IMR-90 (cell line): Measurements from ENCODE around the gene GSTA1. TPM values are rescaled to one million over a fixed set of nuclear protein-coding genes. Genes with fewer than 3 reads are reported as not detected.

ENCODE experiments used
- ATAC-seq: fragments of 200-7000 bp; cut with Tn5 transposase; 2 replicates; pipeline ENCODE4 v1.9.1; 2020; ENCODE audit warnings: low read depth, mild to moderate bottlenecking, moderate library complexity
- BruUV-seq: library from RNA; stranded (reverse); fragments of 400-500 nt; replicated peaks from 2 replicates; lab custom pipeline; 2021; lab: Mats Ljungman, UMichigan
- CTCF ChIA-PET: fragments of 300-600 bp; formaldehyde crosslinking; extraction: SDS; loops from one replicate; lab custom pipeline; 2021; ENCODE audit warnings: antibody characterized with exemption; lab: Yijun Ruan, JAX
- POLR2A ChIA-PET: fragments of 300-600 bp; sonication (Branson Sonifier 250); formaldehyde crosslinking; loops from one replicate; lab custom pipeline; 2022; ENCODE audit warnings: antibody characterized with exemption; ENCODE audit not compliant: unreplicated experiment; lab: Charles Lee
- DNase-seq: peaks from one replicate; pipeline ENCODE4 v3.0.0; 2013
- H2AFZ ChIP-seq: replicated peaks from 2 replicates; pipeline ENCODE3; 2013; ENCODE audit warnings: low read length, mild to moderate bottlenecking; ENCODE audit not compliant: poor library complexity
- H2AK5ac ChIP-seq: 2 replicates; pipeline ENCODE4 v1.6.1; 2013; ENCODE audit warnings: low read depth, low read length, inconsistent platforms
- H2AK9ac ChIP-seq: replicated peaks from 2 replicates; pipeline ENCODE3; 2013; ENCODE audit warnings: mild to moderate bottlenecking, low read depth, low read length, moderate library complexity; ENCODE audit not compliant: poor library complexity
- H2BK120ac ChIP-seq: 2 replicates; pipeline ENCODE4 v1.6.1; 2013; ENCODE audit warnings: low read depth, low read length, inconsistent platforms
- H2BK15ac ChIP-seq: 3 replicates; pipeline ENCODE4 v1.6.1; 2013; ENCODE audit warnings: low read depth, low read length, inconsistent platforms
- H2BK20ac ChIP-seq: 2 replicates; pipeline ENCODE4 v1.6.1; 2013; ENCODE audit warnings: low read depth, mild to moderate bottlenecking, inconsistent platforms, low read length, moderate library complexity
- H2BK5ac ChIP-seq: 2 replicates; pipeline ENCODE4 v1.6.1; 2013; ENCODE audit warnings: mild to moderate bottlenecking, low read depth, low read length, inconsistent platforms; ENCODE audit not compliant: poor library complexity, severe bottlenecking
- H3K14ac ChIP-seq: replicated peaks from 2 replicates; pipeline ENCODE4 v1.6.1; 2013; ENCODE audit warnings: low read depth, low read length, inconsistent platforms
- H3K18ac ChIP-seq: 2 replicates; pipeline ENCODE4 v1.6.1; 2013; ENCODE audit warnings: low read depth, low read length, control low read depth
- H3K23ac ChIP-seq: 2 replicates; pipeline ENCODE4 v1.6.1; 2013; ENCODE audit warnings: low read depth, low read length, inconsistent platforms
- H3K27ac ChIP-seq: 2 replicates; pipeline ENCODE4 v1.5.1; 2013; ENCODE audit warnings: mild to moderate bottlenecking, control low read depth, low read length; ENCODE audit not compliant: insufficient read depth
- H3K27me3 ChIP-seq: 2 replicates; pipeline ENCODE4 v1.6.1; 2013; ENCODE audit warnings: low read length; ENCODE audit not compliant: control insufficient read depth, insufficient read depth
- H3K36me3 ChIP-seq: 2 replicates; pipeline ENCODE4 v1.6.1; 2013; ENCODE audit warnings: low read length, mixed read lengths; ENCODE audit not compliant: control insufficient read depth, insufficient read depth
- H3K4ac ChIP-seq: 2 replicates; pipeline ENCODE4 v1.6.1; 2013; ENCODE audit warnings: low read depth, low read length, inconsistent platforms
- H3K4me1 ChIP-seq: 2 replicates; pipeline ENCODE4 v1.6.1; 2013; ENCODE audit warnings: low read length, mixed read lengths; ENCODE audit not compliant: control insufficient read depth, insufficient read depth
- H3K4me2 ChIP-seq: 2 replicates; pipeline ENCODE4 v1.6.1; 2013; ENCODE audit warnings: low read depth, mild to moderate bottlenecking, control low read depth, low read length, moderate library complexity
- H3K4me3 ChIP-seq: 2 replicates; pipeline ENCODE4 v1.5.1; 2013; ENCODE audit warnings: low read depth, mild to moderate bottlenecking, control low read depth, low read length, moderate library complexity; ENCODE audit not compliant: insufficient read depth
- H3K56ac ChIP-seq: 2 replicates; pipeline ENCODE4 v1.6.1; 2013; ENCODE audit warnings: low read length, inconsistent platforms; ENCODE audit not compliant: insufficient read depth; ENCODE audit errors: extremely low read depth
- H3K79me1 ChIP-seq, 2 experiments: 2 replicates each; pipeline ENCODE4 v1.6.1; 2013; ENCODE audit warnings: low read length in 2 of 2, inconsistent platforms in 1 of 2, low read depth in 1 of 2
- H3K9ac ChIP-seq: 2 replicates; pipeline ENCODE4 v1.6.1; 2013; ENCODE audit warnings: low read depth, low read length, control low read depth
- H3K9me1 ChIP-seq: 2 replicates; pipeline ENCODE4 v1.6.1; 2013; ENCODE audit warnings: low read length, inconsistent platforms; ENCODE audit not compliant: insufficient read depth
- H3K9me3 ChIP-seq: 2 replicates; pipeline ENCODE4 v1.6.1; 2013; ENCODE audit warnings: low read length; ENCODE audit not compliant: control insufficient read depth, insufficient read depth
- H4K20me1 ChIP-seq: 2 replicates; pipeline ENCODE4 v1.6.1; 2013; ENCODE audit warnings: low read length, inconsistent platforms; ENCODE audit not compliant: insufficient read depth
- H4K5ac ChIP-seq: 2 replicates; pipeline ENCODE4 v1.6.1; 2013; ENCODE audit warnings: mild to moderate bottlenecking, low read depth, low read length, control low read depth
- H4K8ac ChIP-seq, 2 experiments: 2 replicates each; pipeline ENCODE4 v1.6.1; 2013; ENCODE audit warnings: low read depth in 2 of 2, low read length in 2 of 2, control low read depth in 1 of 2, inconsistent platforms in 1 of 2
- H4K91ac ChIP-seq: 2 replicates; pipeline ENCODE4 v1.6.1; 2013; ENCODE audit warnings: low read depth, low read length, inconsistent platforms; ENCODE audit not compliant: insufficient read depth
- BHLHE40 ChIP-seq: fragments of 150-350 bp; IDR thresholded peaks from 2 replicates; pipeline ENCODE4 v1.6.1; 2016; ENCODE audit warnings: mild to moderate bottlenecking, low read depth, low read length
- CHD1 ChIP-seq: IDR thresholded peaks from 2 replicates; pipeline ENCODE4 v1.6.1; 2012; ENCODE audit warnings: low read depth, low read length, improper control_type of control experiment
- CTCF ChIP-seq: conservative IDR thresholded peaks from 2 replicates; pipeline ENCODE4 v1.5.1; 2012; ENCODE audit warnings: mild to moderate bottlenecking, low read depth, low read length, improper control_type of control experiment
- FOS ChIP-seq: fragments of 150-350 bp; IDR thresholded peaks from 2 replicates; pipeline ENCODE4 v1.6.1; 2016; ENCODE audit warnings: low read depth, low read length
- MAFK ChIP-seq: IDR thresholded peaks from 2 replicates; pipeline ENCODE4 v1.6.1; 2012; ENCODE audit warnings: low read depth, low read length, improper control_type of control experiment
- MAZ ChIP-seq: IDR thresholded peaks from 2 replicates; pipeline ENCODE4 v1.6.1; 2012; ENCODE audit warnings: low read depth, mild to moderate bottlenecking, low read length, improper control_type of control experiment, moderate library complexity, borderline replicate concordance
- NFE2L2 ChIP-seq: fragments of 150-350 bp; IDR thresholded peaks from 2 replicates; pipeline ENCODE4 v1.6.1; 2016; ENCODE audit warnings: low read depth, mild to moderate bottlenecking, low read length
- POLR2A ChIP-seq: IDR thresholded peaks from 2 replicates; pipeline ENCODE4 v1.6.1; 2012; ENCODE audit warnings: mild to moderate bottlenecking, low read depth, low read length
- RAD21 ChIP-seq: IDR thresholded peaks from 2 replicates; pipeline ENCODE4 v1.6.1; 2012; ENCODE audit warnings: low read length, improper control_type of control experiment
- RFX5 ChIP-seq: IDR thresholded peaks from 2 replicates; pipeline ENCODE4 v1.8.0; 2012; ENCODE audit warnings: low read depth, mild to moderate bottlenecking, low read length, moderate library complexity
- SMC3 ChIP-seq: fragments of 150-350 bp; IDR thresholded peaks from 2 replicates; pipeline ENCODE4 v1.6.1; 2016; ENCODE audit warnings: low read depth, mild to moderate bottlenecking, antibody characterized with exemption, low read length, moderate library complexity
- USF2 ChIP-seq: fragments of 150-350 bp; IDR thresholded peaks from 2 replicates; pipeline ENCODE4 v1.6.1; 2017; ENCODE audit warnings: mild to moderate bottlenecking, antibody characterized with exemption, low read length, low read depth
- WGBS, 2 experiments: methylation state at CpG; one replicate each; pipeline versions ENCODE4 v1.1.5 to v1.1.7; 2013; ENCODE audit warnings: missing lambda C conversion rate in 2 of 2; ENCODE audit not compliant: insufficient read length in 1 of 2; ENCODE audit errors: extremely low coverage in 2 of 2; 5-methylcytosine and 5-hydroxymethylcytosine counted together
- dilution Hi-C: fragments of 300-500 bp; cut with HindIII; formaldehyde crosslinking; loops from one replicate; pipeline ENCODE4 v1.14.3; 2018; ENCODE audit warnings: low sequenced_read_pairs; ENCODE audit not compliant: unreplicated experiment
- in situ Hi-C: fragments of 300-500 bp; cut with MboI; formaldehyde crosslinking; loops from 3 replicates; pipeline ENCODE4 v1.14.3; 2019; ENCODE audit warnings: low sequenced_read_pairs, inconsistent platforms, mixed read lengths
- intact Hi-C: fragments of 100-400 bp; cut with micrococcal nuclease; formaldehyde crosslinking; loops from 2 replicates; pipeline ENCODE4 v1.10.0; 2022
- polyA plus RNA-seq, 3 experiments: library from polyadenylated mRNA; depleted of rRNA; stranded (reverse); fragments of >200 nt; gene quantifications; 2 replicates each; pipeline ENCODE4 v1.2.3, GENCODE V29; 2012; ENCODE audit warnings: low replicate concordance in 1 of 3
- total RNA-seq: library from RNA; depleted of rRNA; stranded (reverse); fragments of >200 nt; gene quantifications from 2 replicates; pipeline ENCODE4 v1.2.3, GENCODE V29; 2012

GSTA1 gene
- total and polyA plus RNA-seq, 2 of the 4 experiments (the other 2 are of a cell fraction): 0.18 to 0.31 TPM

- no peak overlapping the region for H2BK15ac ChIP-seq
- dilution Hi-C loops: no loop called here
- H3K4ac ChIP-seq: no peak overlapping the region
- H3K27ac ChIP-seq: no peak overlapping the region
- H3K4me2 ChIP-seq: no peak overlapping the region
- H3K36me3 ChIP-seq: no peaks in the 10 kb centered on the region
- no peak overlapping the region for H3K14ac ChIP-seq
- no peak overlapping the region for H2AFZ ChIP-seq
- CTCF ChIA-PET: no interaction called here
- peaks cover 4% of the 10 kb centered on the region for H3K27me3 ChIP-seq
- H3K18ac ChIP-seq: no peak overlapping the region
- no peak overlapping the region for H3K56ac ChIP-seq
- ATAC-seq: no peak
- in situ Hi-C loops: no loop called here
- no peak for TF ChIP-seq CHD1
- TF ChIP-seq CTCF: no peak
- TF ChIP-seq FOS: no peak
- no peak for TF ChIP-seq NFE2L2
- no peak for TF ChIP-seq POLR2A
- TF ChIP-seq BHLHE40: no peak
- TF ChIP-seq MAZ: no peak
- no peak for TF ChIP-seq MAFK
- TF ChIP-seq USF2: no peak
- no peak for TF ChIP-seq RFX5
- TF ChIP-seq RAD21: no peak
- no peak for TF ChIP-seq SMC3
- H4K8ac ChIP-seq: no peak overlapping the region
- no peak overlapping the region for H2AK9ac ChIP-seq
- no peak overlapping the region for H2BK20ac ChIP-seq
- H3K79me1 ChIP-seq: no peaks in the 10 kb centered on the region
- no peak overlapping the region for H4K5ac ChIP-seq
- no peaks in the 10 kb centered on the region for H3K9me3 ChIP-seq
- no peak overlapping the region for H3K4me3 ChIP-seq
- WGBS, 2 experiments: no CpG with 5 or more reads among the region's 1 CpG
- H3K4me1 ChIP-seq: no peaks in the 10 kb centered on the region
- intact Hi-C loops: no loop called here
- no peak overlapping the region for H4K91ac ChIP-seq
- no peak overlapping the region for H2BK120ac ChIP-seq
- no peak overlapping the region for H2AK5ac ChIP-seq
- H3K9me1 ChIP-seq: no peaks in the 10 kb centered on the region
- DNase-seq: no peak
- no peak overlapping the region for H2BK5ac ChIP-seq
- no peak overlapping the region for H3K9ac ChIP-seq
- POLR2A ChIA-PET: no interaction called here
- no peaks in the 10 kb centered on the region for H4K20me1 ChIP-seq
- no TSS peak for BruUV-seq
- H3K23ac ChIP-seq: no peak overlapping the region
Observed at GRCh38 chr6:52779237-52779636, 24.4 kb downstream of the GSTA1 start.
